ENCODE data around the gene AGMAT. TPM values are rescaled to one million over a fixed set of nuclear protein-coding genes. Genes with fewer than 3 reads are reported as not detected.

The AGMAT gene
- total and polyA plus RNA-seq, 9 of the 15 experiments (the other 6 are each of a cell fraction or from before 2014, with no cell fraction given), result not detected

DNA sequence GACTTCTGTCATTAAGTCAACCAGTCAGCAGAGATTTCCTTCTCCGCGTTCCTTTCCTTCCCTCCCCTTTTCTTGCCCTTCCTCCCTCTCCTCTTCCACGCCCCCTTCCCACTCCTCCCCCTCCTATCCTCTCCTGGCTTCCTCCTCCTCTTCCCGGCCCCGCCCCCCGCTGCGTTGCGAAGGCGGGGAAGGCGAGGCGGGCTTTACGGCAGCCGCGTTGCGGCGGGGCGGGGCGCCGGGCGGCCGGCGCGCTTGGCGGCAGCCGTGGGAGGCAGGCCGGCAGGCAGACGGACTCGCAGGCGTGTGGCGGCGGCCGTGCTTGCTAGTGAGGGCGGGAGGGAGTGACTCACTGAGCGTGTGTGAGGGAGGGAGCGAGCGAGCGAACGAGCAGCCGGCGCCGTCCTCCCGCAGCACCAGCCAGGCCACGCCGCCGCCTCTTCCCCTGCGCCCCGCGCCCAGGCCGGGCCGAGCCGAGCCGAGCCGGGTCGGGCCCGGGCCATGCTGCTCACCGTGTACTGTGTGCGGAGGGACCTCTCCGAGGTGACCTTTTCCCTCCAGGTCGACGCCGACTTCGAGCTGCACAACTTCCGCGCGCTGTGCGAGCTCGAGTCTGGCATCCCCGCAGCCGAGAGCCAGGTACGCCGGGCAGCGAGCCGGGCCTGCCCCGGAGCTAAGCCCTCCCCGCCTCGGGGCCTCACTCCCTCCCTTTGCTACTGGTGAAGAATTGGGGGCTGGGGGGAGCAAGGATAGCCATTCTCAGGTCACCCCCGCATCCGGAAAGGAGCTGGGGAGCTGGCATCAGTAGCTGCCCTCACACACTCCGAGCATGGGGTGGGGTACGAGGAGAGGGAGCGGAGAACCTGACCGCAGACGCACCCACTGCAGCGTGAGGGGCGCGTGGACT lies 32.6 kb upstream of the AGMAT start, which contains the start of gene DDI2 (continued):
- TF ChIP-seq, protein P1, sequence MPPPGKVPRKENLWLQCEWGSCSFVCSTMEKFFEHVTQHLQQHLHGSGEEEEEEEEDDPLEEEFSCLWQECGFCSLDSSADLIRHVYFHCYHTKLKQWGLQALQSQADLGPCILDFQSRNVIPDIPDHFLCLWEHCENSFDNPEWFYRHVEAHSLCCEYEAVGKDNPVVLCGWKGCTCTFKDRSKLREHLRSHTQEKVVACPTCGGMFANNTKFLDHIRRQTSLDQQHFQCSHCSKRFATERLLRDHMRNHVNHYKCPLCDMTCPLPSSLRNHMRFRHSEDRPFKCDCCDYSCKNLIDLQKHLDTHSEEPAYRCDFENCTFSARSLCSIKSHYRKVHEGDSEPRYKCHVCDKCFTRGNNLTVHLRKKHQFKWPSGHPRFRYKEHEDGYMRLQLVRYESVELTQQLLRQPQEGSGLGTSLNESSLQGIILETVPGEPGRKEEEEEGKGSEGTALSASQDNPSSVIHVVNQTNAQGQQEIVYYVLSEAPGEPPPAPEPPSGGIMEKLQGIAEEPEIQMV (tag; conservative IDR thresholded peaks at IDR 0.05; ENCODE audit: low read depth), result no peak
- TF ChIP-seq, protein P2, sequence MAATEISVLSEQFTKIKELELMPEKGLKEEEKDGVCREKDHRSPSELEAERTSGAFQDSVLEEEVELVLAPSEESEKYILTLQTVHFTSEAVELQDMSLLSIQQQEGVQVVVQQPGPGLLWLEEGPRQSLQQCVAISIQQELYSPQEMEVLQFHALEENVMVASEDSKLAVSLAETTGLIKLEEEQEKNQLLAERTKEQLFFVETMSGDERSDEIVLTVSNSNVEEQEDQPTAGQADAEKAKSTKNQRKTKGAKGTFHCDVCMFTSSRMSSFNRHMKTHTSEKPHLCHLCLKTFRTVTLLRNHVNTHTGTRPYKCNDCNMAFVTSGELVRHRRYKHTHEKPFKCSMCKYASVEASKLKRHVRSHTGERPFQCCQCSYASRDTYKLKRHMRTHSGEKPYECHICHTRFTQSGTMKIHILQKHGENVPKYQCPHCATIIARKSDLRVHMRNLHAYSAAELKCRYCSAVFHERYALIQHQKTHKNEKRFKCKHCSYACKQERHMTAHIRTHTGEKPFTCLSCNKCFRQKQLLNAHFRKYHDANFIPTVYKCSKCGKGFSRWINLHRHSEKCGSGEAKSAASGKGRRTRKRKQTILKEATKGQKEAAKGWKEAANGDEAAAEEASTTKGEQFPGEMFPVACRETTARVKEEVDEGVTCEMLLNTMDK (IDR thresholded peaks at IDR 0.05; ENCODE audit: borderline replicate concordance, insufficient read depth, low read depth, low read length, poor library complexity, severe bottlenecking), result no peak
- TF ChIP-seq, protein P3, sequence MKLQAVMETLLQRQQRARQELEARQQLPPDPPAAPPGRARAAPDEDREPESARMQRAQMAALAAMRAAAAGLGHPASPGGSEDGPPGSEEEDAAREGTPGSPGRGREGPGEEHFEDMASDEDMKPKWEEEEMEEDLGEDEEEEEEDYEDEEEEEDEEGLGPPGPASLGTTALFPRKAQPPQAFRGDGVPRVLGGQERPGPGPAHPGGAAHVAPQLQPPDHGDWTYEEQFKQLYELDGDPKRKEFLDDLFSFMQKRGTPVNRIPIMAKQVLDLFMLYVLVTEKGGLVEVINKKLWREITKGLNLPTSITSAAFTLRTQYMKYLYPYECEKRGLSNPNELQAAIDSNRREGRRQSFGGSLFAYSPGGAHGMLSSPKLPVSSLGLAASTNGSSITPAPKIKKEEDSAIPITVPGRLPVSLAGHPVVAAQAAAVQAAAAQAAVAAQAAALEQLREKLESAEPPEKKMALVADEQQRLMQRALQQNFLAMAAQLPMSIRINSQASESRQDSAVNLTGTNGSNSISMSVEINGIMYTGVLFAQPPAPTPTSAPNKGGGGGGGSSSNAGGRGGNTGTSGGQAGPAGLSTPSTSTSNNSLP (IDR thresholded peaks at IDR 0.05; ENCODE audit: borderline replicate concordance, low read depth, low read length), result no peak
- TF ChIP-seq PTTG1 (tag; IDR thresholded peaks at IDR 0.05; ENCODE audit: low read depth) (no peak), KDM2B (CRISPR knock-in tag; IDR thresholded peaks at IDR 0.05) (no peak), ZFP30 (CRISPR knock-in tag; IDR thresholded peaks at IDR 0.05; ENCODE audit: borderline replicate concordance) (no peak), RFX1 (IDR thresholded peaks at IDR 0.05) (peak; percentile 54), HNRNPL (IDR thresholded peaks at IDR 0.05; ENCODE audit: low read depth, low read length) (peak; percentile 40; the same call in 1 of the 2 replicates), EZH2 (IDR thresholded peaks at IDR 0.05; ENCODE audit: borderline replicate concordance, low read depth, low read length) (no peak), MCM3 (IDR thresholded peaks at IDR 0.05) (no peak), RAD21 (CRISPR knock-in tag; conservative IDR thresholded peaks at IDR 0.05 in 1 of 2, IDR thresholded peaks at IDR 0.05 in 1 of 2) (0 out of 4 replicates have a peak, but pooled peaks of 1 of the 2 experiments have one; percentile 5), MTF1 (CRISPR knock-in tag; IDR thresholded peaks at IDR 0.05; ENCODE audit: borderline replicate concordance) (no peak), TCF7L2 (IDR thresholded peaks at IDR 0.05; ENCODE audit: low read depth, low read length) (peak; percentile 78; the same call in 1 of the 2 replicates)
- TF ChIP-seq, protein P4, sequence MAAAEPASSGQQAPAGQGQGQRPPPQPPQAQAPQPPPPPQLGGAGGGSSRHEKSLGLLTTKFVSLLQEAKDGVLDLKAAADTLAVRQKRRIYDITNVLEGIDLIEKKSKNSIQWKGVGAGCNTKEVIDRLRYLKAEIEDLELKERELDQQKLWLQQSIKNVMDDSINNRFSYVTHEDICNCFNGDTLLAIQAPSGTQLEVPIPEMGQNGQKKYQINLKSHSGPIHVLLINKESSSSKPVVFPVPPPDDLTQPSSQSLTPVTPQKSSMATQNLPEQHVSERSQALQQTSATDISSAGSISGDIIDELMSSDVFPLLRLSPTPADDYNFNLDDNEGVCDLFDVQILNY (CRISPR knock-in tag; IDR thresholded peaks at IDR 0.05), result no peak; the same call in 1 of the 2 replicates
- TF ChIP-seq, protein P5, sequence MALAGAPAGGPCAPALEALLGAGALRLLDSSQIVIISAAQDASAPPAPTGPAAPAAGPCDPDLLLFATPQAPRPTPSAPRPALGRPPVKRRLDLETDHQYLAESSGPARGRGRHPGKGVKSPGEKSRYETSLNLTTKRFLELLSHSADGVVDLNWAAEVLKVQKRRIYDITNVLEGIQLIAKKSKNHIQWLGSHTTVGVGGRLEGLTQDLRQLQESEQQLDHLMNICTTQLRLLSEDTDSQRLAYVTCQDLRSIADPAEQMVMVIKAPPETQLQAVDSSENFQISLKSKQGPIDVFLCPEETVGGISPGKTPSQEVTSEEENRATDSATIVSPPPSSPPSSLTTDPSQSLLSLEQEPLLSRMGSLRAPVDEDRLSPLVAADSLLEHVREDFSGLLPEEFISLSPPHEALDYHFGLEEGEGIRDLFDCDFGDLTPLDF (CRISPR knock-in tag; IDR thresholded peaks at IDR 0.05), result peak; percentile 72
- TF ChIP-seq, protein P6, sequence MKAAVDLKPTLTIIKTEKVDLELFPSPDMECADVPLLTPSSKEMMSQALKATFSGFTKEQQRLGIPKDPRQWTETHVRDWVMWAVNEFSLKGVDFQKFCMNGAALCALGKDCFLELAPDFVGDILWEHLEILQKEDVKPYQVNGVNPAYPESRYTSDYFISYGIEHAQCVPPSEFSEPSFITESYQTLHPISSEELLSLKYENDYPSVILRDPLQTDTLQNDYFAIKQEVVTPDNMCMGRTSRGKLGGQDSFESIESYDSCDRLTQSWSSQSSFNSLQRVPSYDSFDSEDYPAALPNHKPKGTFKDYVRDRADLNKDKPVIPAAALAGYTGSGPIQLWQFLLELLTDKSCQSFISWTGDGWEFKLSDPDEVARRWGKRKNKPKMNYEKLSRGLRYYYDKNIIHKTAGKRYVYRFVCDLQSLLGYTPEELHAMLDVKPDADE (conservative IDR thresholded peaks at IDR 0.05; ENCODE audit: control insufficient read depth, low read depth, low read length), result peak; percentile 52; the same call in 1 of the 2 replicates

Measured in K562 (cell line).